GM12878 (cell line): Measurements from ENCODE around the gene SMIM34. TPM values are rescaled to one million over a fixed set of nuclear protein-coding genes. Genes with fewer than 3 reads are reported as not detected.

Experiments used
- polyA plus RNA-seq, 11 experiments: library from polyadenylated mRNA; depleted of rRNA in 4 of 11; unstranded in 6 of 11; stranded (reverse) in 5 of 11; fragments of >200 nt; fragmentation: Nextera tagmentation in 4 of 11; fragmentation: Illumina TruSeq in 1 of 11; extraction: Ambion mirVana in 4 of 11; extraction: Trizol in 1 of 11; gene quantifications; 1 replicate in 1 of 11; 2 replicates in 10 of 11; pipeline versions ENCODE4 v1.2.1 to v1.2.3, GENCODE V29; 2011 to 2016; ENCODE audit warnings: inconsistent platforms in 2 of 11, missing spikeins in 2 of 11, low read depth in 1 of 11
- small RNA-seq: library from RNA; depleted of rRNA; stranded (forward); fragments of <200 nt; gene quantifications from one replicate; pipeline ENCODE3, GENCODE V24; 2014
- total RNA-seq, 4 experiments: library from RNA; depleted of rRNA in 3 of 4; stranded (reverse); fragments of >200 nt in 3 of 4; fragmentation: Illumina TruSeq in 1 of 4; extraction: Trizol in 1 of 4; gene quantifications; 2 replicates each; pipeline versions ENCODE4 v1.2.1 to v1.2.3, GENCODE V29; 2013 to 2021

SMIM34 gene
- total and polyA plus RNA-seq, 10 of the 15 experiments (the other 5 are each of a cell fraction or from before 2014, with no cell fraction given) = not detected

Small RNA genes within 50 kb of the gene (small RNA-seq; reads per million reads assigned to genes)
- not detected for gene RF00614

Other genes with a start within 250 kb of the SMIM34 start
- not detected in 2 replicates for gene KCNE2, start 59.9 kb downstream of the SMIM34 start, total RNA-seq (2014; rRNA removed)
- not detected in 2 replicates for gene KCNE2, start 59.9 kb downstream of the SMIM34 start, total RNA-seq (2014; rRNA removed; fragmentation: Illumina TruSeq; extraction: Trizol)
- gene KCNE2, start 59.9 kb downstream of the SMIM34 start, total RNA-seq (2021) = not detected in 2 replicates
- not detected in 2 replicates for gene KCNE2, start 59.9 kb downstream of the SMIM34 start, polyA plus RNA-seq (2011; rRNA removed)
- gene KCNE2, start 59.9 kb downstream of the SMIM34 start, polyA plus RNA-seq (2014; fragmentation: Illumina TruSeq; extraction: Trizol) = not detected in 2 replicates
- not detected for gene KCNE2, start 59.9 kb downstream of the SMIM34 start, polyA plus RNA-seq (2014; fragmentation: Nextera tagmentation; extraction: Ambion mirVana)
- gene KCNE2, start 59.9 kb downstream of the SMIM34 start, polyA plus RNA-seq (2014; rRNA removed) = not detected in 2 replicates
- not detected for gene KCNE2, start 59.9 kb downstream of the SMIM34 start, polyA plus RNA-seq (2016; fragmentation: Nextera tagmentation; extraction: Ambion mirVana)
- 19.3 and 21.8 TPM in 2 replicates for gene SMIM11, start 48.4 kb downstream of the SMIM34 start, total RNA-seq (2014; rRNA removed)
- 4.8 and 8.2 TPM in 2 replicates for gene SMIM11, start 48.4 kb downstream of the SMIM34 start, total RNA-seq (2014; rRNA removed; fragmentation: Illumina TruSeq; extraction: Trizol)
- gene SMIM11, start 48.4 kb downstream of the SMIM34 start, total RNA-seq (2021) = 10.2 and 11.7 TPM in 2 replicates
- 4.2 and 5.4 TPM in 2 replicates for gene SMIM11, start 48.4 kb downstream of the SMIM34 start, polyA plus RNA-seq (2011; rRNA removed)
- gene SMIM11, start 48.4 kb downstream of the SMIM34 start, polyA plus RNA-seq (2014; fragmentation: Illumina TruSeq; extraction: Trizol) = 22.3 and 26.3 TPM in 2 replicates
- gene SMIM11, start 48.4 kb downstream of the SMIM34 start, polyA plus RNA-seq (2014; fragmentation: Nextera tagmentation; extraction: Ambion mirVana) = 10 to 100 TPM; 35.7 to 43.1 TPM
- 23.3 and 26.4 TPM in 2 replicates for gene SMIM11, start 48.4 kb downstream of the SMIM34 start, polyA plus RNA-seq (2014; rRNA removed)
- gene SMIM11, start 48.4 kb downstream of the SMIM34 start, polyA plus RNA-seq (2016; fragmentation: Nextera tagmentation; extraction: Ambion mirVana) = 1 to 10 TPM; 6.0 to 6.9 TPM
- 0.06 and 0.16 TPM in 2 replicates for gene KCNE1, start 88.3 kb upstream of the SMIM34 start, total RNA-seq (2014; rRNA removed)
- 0.09 and 0.18 TPM in 2 replicates for gene KCNE1, start 88.3 kb upstream of the SMIM34 start, total RNA-seq (2014; rRNA removed; fragmentation: Illumina TruSeq; extraction: Trizol)
- 0.18 TPM in 1 of 2 replicates, not detected in the other for gene KCNE1, start 88.3 kb upstream of the SMIM34 start, total RNA-seq (2021)
- gene KCNE1, start 88.3 kb upstream of the SMIM34 start, polyA plus RNA-seq (2011; rRNA removed) = not detected in 2 replicates
- gene KCNE1, start 88.3 kb upstream of the SMIM34 start, polyA plus RNA-seq (2014; fragmentation: Illumina TruSeq; extraction: Trizol) = 0.06 TPM in 1 of 2 replicates, not detected in the other
- gene KCNE1, start 88.3 kb upstream of the SMIM34 start, polyA plus RNA-seq (2014; fragmentation: Nextera tagmentation; extraction: Ambion mirVana) = not detected
- gene KCNE1, start 88.3 kb upstream of the SMIM34 start, polyA plus RNA-seq (2014; rRNA removed) = 0.17 and 0.19 TPM in 2 replicates
- not detected for gene KCNE1, start 88.3 kb upstream of the SMIM34 start, polyA plus RNA-seq (2016; fragmentation: Nextera tagmentation; extraction: Ambion mirVana)
- 10.1 and 10.5 TPM in 2 replicates for gene RCAN1, start 191.2 kb upstream of the SMIM34 start, total RNA-seq (2014; rRNA removed)
- gene RCAN1, start 191.2 kb upstream of the SMIM34 start, total RNA-seq (2014; rRNA removed; fragmentation: Illumina TruSeq; extraction: Trizol) = 11.0 and 11.4 TPM in 2 replicates
- 11.1 and 12.9 TPM in 2 replicates for gene RCAN1, start 191.2 kb upstream of the SMIM34 start, total RNA-seq (2021)
- 6.7 and 8.0 TPM in 2 replicates for gene RCAN1, start 191.2 kb upstream of the SMIM34 start, polyA plus RNA-seq (2011; rRNA removed)
- gene RCAN1, start 191.2 kb upstream of the SMIM34 start, polyA plus RNA-seq (2014; fragmentation: Illumina TruSeq; extraction: Trizol) = 12.2 and 13.5 TPM in 2 replicates
- gene RCAN1, start 191.2 kb upstream of the SMIM34 start, polyA plus RNA-seq (2014; fragmentation: Nextera tagmentation; extraction: Ambion mirVana) = 1 to 10 TPM; 5.1 to 8.8 TPM
- gene RCAN1, start 191.2 kb upstream of the SMIM34 start, polyA plus RNA-seq (2014; rRNA removed) = 10.1 and 11.2 TPM in 2 replicates
- 10 to 100 TPM in 1 of 2 experiments, 1 to 10 TPM in 1; 2.8 to 12.3 TPM for gene RCAN1, start 191.2 kb upstream of the SMIM34 start, polyA plus RNA-seq (2016; fragmentation: Nextera tagmentation; extraction: Ambion mirVana)
- gene CLIC6, start 245.0 kb upstream of the SMIM34 start, total RNA-seq (2014; rRNA removed) = 9.3 and 10.0 TPM in 2 replicates
- 10.8 and 10.9 TPM in 2 replicates for gene CLIC6, start 245.0 kb upstream of the SMIM34 start, total RNA-seq (2014; rRNA removed; fragmentation: Illumina TruSeq; extraction: Trizol)
- 31.9 and 34.1 TPM in 2 replicates for gene CLIC6, start 245.0 kb upstream of the SMIM34 start, total RNA-seq (2021)
- gene CLIC6, start 245.0 kb upstream of the SMIM34 start, polyA plus RNA-seq (2011; rRNA removed) = 5.7 and 6.6 TPM in 2 replicates
- gene CLIC6, start 245.0 kb upstream of the SMIM34 start, polyA plus RNA-seq (2014; fragmentation: Illumina TruSeq; extraction: Trizol) = 32.2 and 39.5 TPM in 2 replicates
- 10 to 100 TPM in 1 of 2 experiments, 1 to 10 TPM in 1; 8.4 to 15.4 TPM for gene CLIC6, start 245.0 kb upstream of the SMIM34 start, polyA plus RNA-seq (2014; fragmentation: Nextera tagmentation; extraction: Ambion mirVana)
- 13.0 and 13.4 TPM in 2 replicates for gene CLIC6, start 245.0 kb upstream of the SMIM34 start, polyA plus RNA-seq (2014; rRNA removed)
- gene CLIC6, start 245.0 kb upstream of the SMIM34 start, polyA plus RNA-seq (2016; fragmentation: Nextera tagmentation; extraction: Ambion mirVana) = 10 to 100 TPM in 1 of 2 experiments, 1 to 10 TPM in 1; 9.0 to 11.4 TPM